CD8-positive, alpha-beta memory T cell (primary cell): ENCODE data around the gene ZNF697. TPM values are rescaled to one million over a fixed set of nuclear protein-coding genes. Genes with fewer than 3 reads are reported as not detected.
"Not testable (repeated sequence)": the region's sequence is repeated elsewhere in the genome, so short reads cannot be mapped to it uniquely, and the experiment has no call there.

Experiments
- CTCF ChIA-PET: fragments of 350-600 bp; sonication (Branson Sonifier 250); formaldehyde crosslinking; loops from one replicate; lab custom pipeline; 2021; ENCODE audit warnings: antibody characterized with exemption; lab: Charles Lee
- POLR2A ChIA-PET: fragments of 350-600 bp; sonication (Branson Sonifier 250); formaldehyde crosslinking; loops from one replicate; lab custom pipeline; 2021; ENCODE audit warnings: antibody characterized with exemption; lab: Charles Lee
- DNase-seq, 5 donors: peaks; one replicate each; pipeline versions ENCODE4 v3.0.0 to v3.0.0-alpha.2; 2020 to 2022; ENCODE audit warnings: mixed read lengths in 1 of 5
- H3K27ac ChIP-seq: one replicate; pipeline ENCODE4 v1.7.0; 2013; ENCODE audit warnings: low read depth, mild to moderate bottlenecking, low read length, moderate library complexity
- H3K27me3 ChIP-seq: 2 replicates; pipeline ENCODE4 v1.7.0; 2013; ENCODE audit warnings: low read length, mild to moderate bottlenecking; ENCODE audit not compliant: insufficient read depth, poor library complexity, severe bottlenecking
- H3K36me3 ChIP-seq: 2 replicates; pipeline ENCODE4 v1.7.0; 2013; ENCODE audit warnings: mild to moderate bottlenecking, low read length, moderate library complexity; ENCODE audit not compliant: insufficient read depth
- H3K4me1 ChIP-seq: 2 replicates; pipeline ENCODE4 v1.7.0; 2013; ENCODE audit warnings: mild to moderate bottlenecking, low read length, moderate library complexity; ENCODE audit not compliant: insufficient read depth
- H3K4me3 ChIP-seq: 2 replicates; pipeline ENCODE4 v1.7.0; 2013; ENCODE audit warnings: mild to moderate bottlenecking, low read length
- H3K9me3 ChIP-seq: 2 replicates; pipeline ENCODE4 v1.7.0; 2013; ENCODE audit warnings: mild to moderate bottlenecking, low read length
- H3K27ac Mint-ChIP-seq, 8 donors: one replicate each; pipeline ENCODE4 v1.8.0; 2020 to 2021; ENCODE audit warnings: mixed read lengths in 8 of 8, mild to moderate bottlenecking in 6 of 8, inconsistent platforms in 3 of 8, moderate library complexity in 3 of 8
- H3K27me3 Mint-ChIP-seq, 2 donors: one replicate each; pipeline ENCODE4 v1.8.0; 2020 to 2021; ENCODE audit warnings: mixed read lengths in 2 of 2, mild to moderate bottlenecking in 1 of 2, moderate library complexity in 1 of 2
- H3K36me3 Mint-ChIP-seq, 3 donors: one replicate each; pipeline ENCODE4 v1.8.0; 2020 to 2021; ENCODE audit warnings: mixed read lengths in 3 of 3, inconsistent platforms in 1 of 3, mild to moderate bottlenecking in 1 of 3
- H3K4me1 Mint-ChIP-seq, 3 donors: one replicate each; pipeline ENCODE4 v1.8.0; 2020 to 2021; ENCODE audit warnings: mixed read lengths in 3 of 3, inconsistent platforms in 1 of 3, mild to moderate bottlenecking in 1 of 3
- H3K4me3 Mint-ChIP-seq, 7 donors: one replicate each; pipeline ENCODE4 v1.8.0; 2020 to 2021; ENCODE audit warnings: mixed read lengths in 7 of 7, mild to moderate bottlenecking in 6 of 7, moderate library complexity in 4 of 7, inconsistent platforms in 2 of 7
- H3K9me3 Mint-ChIP-seq, 5 donors: one replicate each; pipeline ENCODE4 v1.8.0; 2020 to 2022; ENCODE audit warnings: mixed read lengths in 5 of 5, mild to moderate bottlenecking in 3 of 5, moderate library complexity in 2 of 5, inconsistent platforms in 1 of 5
- polyA plus RNA-seq: library from polyadenylated mRNA; unstranded; fragments of 300-500 nt; fragmentation: Illumina TruSeq; gene quantifications from one replicate; pipeline ENCODE4 v1.2.3, GENCODE V29; 2021
- total RNA-seq, 2 experiments: library from RNA; stranded (reverse); gene quantifications; one replicate each; pipeline ENCODE4 v1.2.3, GENCODE V29; 2021

ZNF697 gene
- total and polyA plus RNA-seq, 3 experiments from 2014 or later, result 0.72 to 0.78 TPM; not detected in 1

DNA sequence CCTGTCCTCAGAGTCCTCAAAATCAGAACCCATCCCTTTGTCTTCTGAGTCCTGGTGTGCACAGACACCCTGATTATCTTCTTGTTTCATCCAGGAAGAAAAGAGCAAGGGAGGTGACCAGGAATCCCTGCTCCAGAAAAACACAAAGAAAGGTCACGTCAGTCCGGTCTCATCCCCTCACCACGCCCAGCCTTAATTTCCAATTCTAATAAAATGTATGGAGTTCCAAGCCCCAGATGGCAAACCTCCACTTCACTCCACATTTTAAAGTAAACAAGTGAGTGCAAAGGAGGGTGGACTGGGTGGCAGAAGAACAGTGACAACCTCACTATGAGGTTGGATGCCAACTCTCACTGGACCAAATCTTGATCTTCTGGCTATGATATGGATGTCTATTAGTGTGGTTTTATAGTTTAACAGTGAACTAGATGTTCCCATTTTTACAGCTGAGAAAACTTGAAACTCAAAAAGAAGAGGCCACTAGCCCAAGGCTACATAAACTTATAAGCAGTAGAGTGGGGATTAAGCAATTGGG is 22.0 kb downstream of the ZNF697 start:
- CTCF ChIA-PET, result no interaction called here

DNA sequence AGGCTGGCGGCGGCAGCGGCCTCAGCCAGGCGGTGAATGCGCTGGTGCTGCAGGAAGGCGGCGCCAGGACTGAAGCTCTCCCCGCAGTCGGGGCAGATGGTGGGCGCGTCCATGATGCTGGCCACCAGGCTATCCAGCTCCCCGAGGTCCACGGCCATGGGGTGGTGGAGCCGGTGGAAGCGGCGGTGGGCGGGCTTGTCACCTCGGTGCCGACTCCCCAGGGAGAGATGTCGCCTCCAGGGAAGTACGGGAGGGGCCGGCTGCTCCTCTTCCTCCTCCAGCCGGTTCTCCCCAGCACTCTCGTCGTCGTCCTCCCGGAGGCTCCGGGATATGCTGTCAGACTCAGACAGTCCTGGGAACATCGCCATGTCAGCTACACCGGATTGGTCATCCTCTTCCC is 24.4 kb downstream of the ZNF697 start:
- H3K27me3 Mint-ChIP-seq, result peaks cover 10 to 27% of the 10 kb centered on the region in 2 donors
- H3K9me3 Mint-ChIP-seq, result peaks cover 0 to 6% (median 2%) of the 10 kb centered on the region in 5 donors
- H3K4me3 Mint-ChIP-seq, result no peak overlapping the region
- no peak for DNase-seq
- Histone ChIP-seq H3K27me3 (no peaks in the 10 kb centered on the region), H3K36me3 (no peaks in the 10 kb centered on the region), H3K4me3 (no peak overlapping the region), H3K9me3 (no peaks in the 10 kb centered on the region), H3K27ac (no peak overlapping the region), H3K4me1 (no peaks in the 10 kb centered on the region)
- ChIA-PET CTCF (no interaction called here), POLR2A (no interaction called here)
- H3K27ac Mint-ChIP-seq, result no peak overlapping the region
- no peaks in the 10 kb centered on the region for H3K4me1 Mint-ChIP-seq
- no peaks in the 10 kb centered on the region for H3K36me3 Mint-ChIP-seq

More for the DNA sequence above, 22.0 kb downstream of the ZNF697 start:
- Mint-ChIP-seq H3K4me1 (no peaks in the 10 kb centered on the region), H3K36me3 (peaks cover 0 to 1% (median 0%) of the 10 kb centered on the region in 3 donors), H3K9me3 (peaks cover 0 to 8% (median 2%) of the 10 kb centered on the region in 5 donors), H3K27ac (no peak overlapping the region), H3K27me3 (peaks cover 22 to 46% of the 10 kb centered on the region in 2 donors), H3K4me3 (no peak overlapping the region)
- no peak for DNase-seq
- no peaks in the 10 kb centered on the region for H3K36me3 ChIP-seq
- H3K9me3 ChIP-seq, result no peaks in the 10 kb centered on the region
- H3K27ac ChIP-seq, result no peak overlapping the region
- no peak overlapping the region for H3K4me3 ChIP-seq
- POLR2A ChIA-PET, result no interaction called here
- H3K4me1 ChIP-seq, result no peaks in the 10 kb centered on the region
- H3K27me3 ChIP-seq, result no peaks in the 10 kb centered on the region

DNA sequence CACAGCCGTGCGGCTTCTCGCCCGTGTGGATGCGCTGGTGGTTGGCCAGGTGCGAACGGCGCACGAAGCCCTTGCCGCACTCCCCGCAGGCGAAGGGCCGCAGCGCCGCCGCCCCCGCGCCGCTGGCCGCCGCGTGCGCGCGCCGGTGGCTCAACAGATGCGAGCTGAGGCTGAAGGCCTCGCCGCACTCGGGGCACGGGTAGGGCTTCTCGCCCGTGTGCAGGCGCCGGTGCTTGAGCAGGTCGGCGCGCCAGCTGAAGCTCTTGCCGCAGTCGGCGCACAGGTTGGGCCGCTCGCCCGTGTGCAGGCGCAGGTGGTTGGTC is 24.9 kb downstream of the ZNF697 start:
- Mint-ChIP-seq H3K4me3 (no peak overlapping the region), H3K9me3 (peaks cover 0 to 6% (median 2%) of the 10 kb centered on the region in 5 donors), H3K4me1 (no peaks in the 10 kb centered on the region), H3K27me3 (peaks cover 10 to 22% of the 10 kb centered on the region in 2 donors), H3K27ac (no peak overlapping the region), H3K36me3 (no peaks in the 10 kb centered on the region)
- no peaks in the 10 kb centered on the region for H3K4me1 ChIP-seq
- H3K27me3 ChIP-seq, result no peaks in the 10 kb centered on the region
- no peak overlapping the region for H3K27ac ChIP-seq
- no peaks in the 10 kb centered on the region for H3K36me3 ChIP-seq
- CTCF ChIA-PET, result no interaction called here
- no peak for DNase-seq
- H3K9me3 ChIP-seq, result no peaks in the 10 kb centered on the region
- POLR2A ChIA-PET, result no interaction called here
- no peak overlapping the region for H3K4me3 ChIP-seq

DNA sequence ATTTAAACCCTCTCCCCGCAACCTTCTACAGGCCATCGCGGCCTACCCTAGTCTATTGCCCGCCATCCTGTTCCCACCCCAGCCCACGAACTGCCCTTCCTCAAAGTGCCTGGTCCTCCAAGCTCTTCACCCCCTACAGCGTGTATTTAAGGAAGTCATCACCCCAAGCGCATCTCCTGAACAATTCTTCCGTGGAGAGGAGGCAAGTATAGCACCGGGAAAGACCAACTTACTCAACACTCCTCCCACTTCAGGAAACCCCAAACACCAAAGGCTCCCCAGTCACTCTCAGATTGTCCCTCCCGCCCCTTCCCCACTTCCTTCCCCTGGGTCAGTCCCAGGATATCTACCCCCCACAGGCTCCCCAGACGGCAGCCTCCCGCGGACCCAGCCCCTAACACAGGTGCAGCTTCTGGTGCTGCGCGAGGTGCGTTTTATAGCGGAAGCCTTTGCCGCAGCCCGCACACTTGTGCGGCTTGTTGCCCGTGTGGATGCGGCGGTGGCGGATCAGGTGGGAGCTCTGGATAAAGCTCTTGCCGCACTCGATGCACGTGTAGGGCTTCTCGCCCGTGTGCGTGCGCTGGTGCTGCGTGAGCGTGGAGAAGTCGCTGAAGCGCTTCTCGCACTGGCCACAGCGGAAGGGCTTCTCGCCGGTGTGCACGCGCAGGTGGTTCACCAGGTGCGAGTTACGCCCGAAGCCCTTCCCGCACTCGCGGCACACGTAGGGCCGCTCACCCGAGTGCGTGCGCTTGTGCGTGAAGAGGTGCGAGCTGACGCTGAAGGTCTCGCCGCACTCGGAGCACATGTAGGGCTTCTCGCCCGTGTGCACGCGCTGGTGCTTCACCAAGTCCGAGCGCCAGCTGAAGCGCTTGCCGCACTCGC is 25.5 kb downstream of the ZNF697 start:
- Mint-ChIP-seq H3K9me3 (peaks cover 0 to 6% (median 2%) of the 10 kb centered on the region in 5 donors), H3K27me3 (peaks cover 10 to 16% of the 10 kb centered on the region in 2 donors), H3K36me3 (no peaks in the 10 kb centered on the region), H3K4me1 (no peaks in the 10 kb centered on the region), H3K27ac (no peak overlapping the region), H3K4me3 (no peak overlapping the region)
- H3K4me3 ChIP-seq, result no peak overlapping the region
- H3K27me3 ChIP-seq, result no peaks in the 10 kb centered on the region
- H3K4me1 ChIP-seq, result no peaks in the 10 kb centered on the region
- ChIA-PET CTCF (interaction anchor here (1.2 kb wide), 1 partner anchor 9 kb away, joined by 3 read pairs; no protein-coding TSS in a partner anchor), POLR2A (no interaction called here)
- no peak overlapping the region for H3K27ac ChIP-seq
- no peak for DNase-seq
- H3K9me3 ChIP-seq, result no peaks in the 10 kb centered on the region
- no peaks in the 10 kb centered on the region for H3K36me3 ChIP-seq

DNA sequence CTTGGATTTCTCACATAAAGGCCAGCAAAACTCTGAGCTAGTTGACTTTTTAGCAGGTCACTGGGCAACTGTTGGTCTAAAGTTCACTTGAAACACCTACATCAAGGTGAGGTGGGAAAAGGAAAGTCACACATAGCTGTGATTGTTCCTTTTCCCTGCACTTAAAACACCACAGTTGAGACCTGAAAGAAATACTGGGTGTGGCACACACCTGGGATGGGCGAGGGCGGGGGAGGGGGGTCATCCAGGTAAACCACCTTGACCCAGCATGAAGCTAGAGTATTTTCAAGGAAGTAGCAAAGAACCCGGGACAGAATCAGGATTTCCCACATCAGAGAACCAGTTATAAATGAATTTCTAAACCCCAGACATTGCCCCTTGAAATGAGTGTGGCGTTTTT is 26.4 kb downstream of the ZNF697 start:
- Histone ChIP-seq H3K9me3 (no peaks in the 10 kb centered on the region), H3K27me3 (no peaks in the 10 kb centered on the region), H3K36me3 (no peaks in the 10 kb centered on the region), H3K27ac (no peak overlapping the region), H3K4me3 (no peak overlapping the region), H3K4me1 (no peaks in the 10 kb centered on the region)
- H3K9me3 Mint-ChIP-seq, result peaks cover 0 to 6% (median 2%) of the 10 kb centered on the region in 5 donors
- ChIA-PET CTCF (interaction anchor here (1.2 kb wide), 1 partner anchor 8 kb away, joined by 3 read pairs; no protein-coding TSS in a partner anchor), POLR2A (no interaction called here)
- DNase-seq, result no peak
- H3K36me3 Mint-ChIP-seq, result no peaks in the 10 kb centered on the region
- no peaks in the 10 kb centered on the region for H3K4me1 Mint-ChIP-seq
- no peak overlapping the region for H3K4me3 Mint-ChIP-seq
- H3K27ac Mint-ChIP-seq, result no peak overlapping the region
- peaks cover 4 to 9% of the 10 kb centered on the region in 2 donors for H3K27me3 Mint-ChIP-seq

DNA sequence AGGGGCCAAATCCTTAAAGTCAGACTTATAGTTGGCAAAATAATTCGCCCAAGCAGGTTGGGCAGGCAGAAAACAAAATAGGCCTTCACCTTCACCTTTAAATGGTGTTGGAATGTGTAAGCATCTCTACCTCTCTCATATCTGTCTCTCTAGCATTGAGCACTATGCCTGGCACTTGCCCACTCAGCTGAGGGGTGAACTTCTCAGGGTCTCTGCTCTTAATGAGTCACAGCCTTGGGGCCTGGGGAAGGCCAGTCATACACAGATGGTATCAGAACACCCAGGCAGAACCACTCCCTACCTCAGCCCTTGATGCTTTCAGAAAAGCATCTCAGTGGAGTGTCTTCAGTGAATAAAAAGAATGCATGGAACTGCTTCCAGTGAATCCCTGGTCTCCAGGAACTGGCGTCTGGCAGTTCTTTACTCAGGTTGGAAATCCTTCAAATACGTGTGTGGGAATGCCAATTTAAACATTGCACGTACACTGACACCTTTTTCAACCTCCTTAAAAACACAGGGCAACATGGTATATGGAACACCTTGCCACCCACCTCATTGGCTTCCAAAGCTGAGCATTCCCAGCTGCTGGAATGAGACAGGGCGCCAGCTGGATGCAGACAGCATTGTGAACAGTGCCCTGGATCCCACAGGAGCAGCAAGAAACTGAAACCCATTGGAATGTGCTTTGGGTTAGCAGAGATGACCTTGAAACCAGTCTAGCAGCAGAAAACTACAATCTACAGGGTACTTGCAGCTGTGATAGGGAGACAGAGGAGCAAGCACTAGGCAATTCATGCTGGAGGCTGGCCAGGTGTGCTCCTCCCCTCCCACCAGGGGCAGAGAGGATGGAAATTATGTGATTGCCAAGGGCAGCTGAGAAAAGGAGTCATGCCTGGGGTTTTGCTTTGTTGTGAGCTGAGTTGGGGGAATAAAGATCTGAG is 30.0 kb downstream of the ZNF697 start:
- H3K4me1 Mint-ChIP-seq, result no peaks in the 10 kb centered on the region

DNA sequence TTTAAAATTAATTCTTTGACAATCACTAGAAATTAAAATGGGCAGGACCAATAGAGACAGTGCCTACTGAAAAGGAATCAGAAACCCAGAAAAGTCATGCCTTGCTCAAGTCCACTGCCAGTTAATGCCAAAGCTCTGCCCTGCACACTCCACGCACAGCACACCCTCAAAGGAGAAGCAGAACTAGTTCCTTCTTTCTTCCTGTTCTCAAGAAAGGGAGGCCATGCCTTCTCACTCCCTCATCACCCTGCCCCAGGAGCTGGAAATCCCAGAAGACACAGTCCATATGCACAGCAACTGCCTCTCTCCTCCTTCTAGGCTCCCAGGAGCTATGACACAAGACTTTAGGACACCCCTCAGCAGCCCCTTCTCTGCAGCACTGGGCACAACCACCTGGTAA is 31.3 kb downstream of the ZNF697 start:
- CTCF ChIA-PET, POLR2A ChIA-PET, H3K9me3 ChIP-seq, H3K4me1 Mint-ChIP-seq, H3K27ac ChIP-seq, DNase-seq, H3K27me3 Mint-ChIP-seq, H3K36me3 Mint-ChIP-seq, H3K27ac Mint-ChIP-seq, H3K36me3 ChIP-seq, H3K4me3 Mint-ChIP-seq, H3K27me3 ChIP-seq, H3K9me3 Mint-ChIP-seq, H3K4me3 ChIP-seq, H3K4me1 ChIP-seq: not testable (repeated sequence)

More for the DNA sequence above, 30.0 kb downstream of the ZNF697 start:
- H3K36me3 Mint-ChIP-seq, result no peaks in the 10 kb centered on the region
- H3K9me3 Mint-ChIP-seq, result peaks cover 0 to 4% (median 0%) of the 10 kb centered on the region in 5 donors
- Histone ChIP-seq H3K27me3 (no peaks in the 10 kb centered on the region), H3K4me1 (no peaks in the 10 kb centered on the region), H3K4me3 (no peak overlapping the region), H3K36me3 (no peaks in the 10 kb centered on the region), H3K9me3 (no peaks in the 10 kb centered on the region), H3K27ac (no peak overlapping the region)
- H3K27me3 Mint-ChIP-seq, result peaks cover 0 to 2% of the 10 kb centered on the region in 2 donors
- CTCF ChIA-PET, result interaction anchor here (1.5 kb wide), 1 partner anchor 9 kb away, joined by 3 read pairs; no protein-coding TSS in a partner anchor
- POLR2A ChIA-PET, result no interaction called here
- H3K4me3 Mint-ChIP-seq, result no peak overlapping the region
- H3K27ac Mint-ChIP-seq, result no peak overlapping the region
- no peak for DNase-seq
